IPS DF 4.7 (cell line): ENCODE data around the gene LRP5.
A peak's percentile ranks its signal among the peaks of the same experiment; 100 is the strongest.
"Not testable (repeated sequence)": the region's sequence is repeated elsewhere in the genome, so short reads cannot be mapped to it uniquely, and the experiment has no call there.

Experiments
- DNase-seq: peaks from one replicate; pipeline ENCODE4 v3.0.0-alpha.2; 2013; ENCODE audit warnings: low spot score; ENCODE audit errors: extremely low read depth

LRP5 gene

DNA sequence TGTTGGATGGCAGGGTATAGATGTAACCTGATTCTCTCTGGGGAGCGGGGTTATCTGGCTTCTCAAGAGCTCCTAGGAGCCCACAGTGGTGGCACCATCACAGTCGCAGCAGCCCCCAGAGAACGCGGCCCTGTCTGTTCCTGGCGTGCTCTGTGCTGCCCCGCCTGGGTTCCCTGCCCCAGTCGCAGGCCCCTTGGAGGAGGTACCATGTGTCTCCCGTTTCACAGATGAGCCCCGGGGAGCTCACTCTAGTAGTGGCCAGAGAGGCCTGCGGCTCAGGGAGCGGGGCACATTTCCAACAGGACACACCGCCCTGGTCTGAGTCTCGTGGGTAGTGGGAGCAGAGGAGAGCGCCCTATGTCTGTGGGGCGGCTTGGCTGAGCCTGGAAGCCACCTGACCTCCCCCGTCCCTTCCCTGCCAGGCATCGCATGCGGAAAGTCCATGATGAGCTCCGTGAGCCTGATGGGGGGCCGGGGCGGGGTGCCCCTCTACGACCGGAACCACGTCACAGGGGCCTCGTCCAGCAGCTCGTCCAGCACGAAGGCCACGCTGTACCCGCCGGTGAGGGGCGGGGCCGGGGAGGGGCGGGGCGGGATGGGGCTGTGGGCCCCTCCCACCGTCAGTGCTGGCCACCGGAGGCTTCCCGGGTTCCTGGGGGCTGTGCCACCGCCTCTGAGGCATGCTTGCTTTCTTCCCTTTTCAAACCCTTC is 127.1 kb downstream of the LRP5 start:
- DNase-seq = no peak

DNA sequence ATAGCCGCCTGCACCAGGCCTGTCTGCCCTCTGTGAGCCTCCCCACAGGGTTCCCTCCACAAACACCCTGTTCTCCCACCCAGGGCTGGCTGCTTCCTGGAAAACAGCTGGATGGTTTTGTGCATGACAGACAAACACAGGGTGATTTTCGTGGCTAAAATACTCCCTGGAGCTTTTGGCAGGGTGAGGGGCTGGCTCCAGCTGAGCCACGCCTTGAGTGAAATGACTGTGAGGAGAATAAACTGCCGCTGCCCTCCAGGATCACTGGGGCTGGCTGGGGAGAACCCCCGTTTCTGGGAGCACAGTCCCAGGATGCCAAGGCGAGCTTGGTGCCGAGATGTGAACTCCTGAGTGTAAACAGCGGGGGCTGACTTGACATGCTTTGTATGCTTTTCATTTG is 127.8 kb downstream of the LRP5 start:
- no peak for DNase-seq

DNA sequence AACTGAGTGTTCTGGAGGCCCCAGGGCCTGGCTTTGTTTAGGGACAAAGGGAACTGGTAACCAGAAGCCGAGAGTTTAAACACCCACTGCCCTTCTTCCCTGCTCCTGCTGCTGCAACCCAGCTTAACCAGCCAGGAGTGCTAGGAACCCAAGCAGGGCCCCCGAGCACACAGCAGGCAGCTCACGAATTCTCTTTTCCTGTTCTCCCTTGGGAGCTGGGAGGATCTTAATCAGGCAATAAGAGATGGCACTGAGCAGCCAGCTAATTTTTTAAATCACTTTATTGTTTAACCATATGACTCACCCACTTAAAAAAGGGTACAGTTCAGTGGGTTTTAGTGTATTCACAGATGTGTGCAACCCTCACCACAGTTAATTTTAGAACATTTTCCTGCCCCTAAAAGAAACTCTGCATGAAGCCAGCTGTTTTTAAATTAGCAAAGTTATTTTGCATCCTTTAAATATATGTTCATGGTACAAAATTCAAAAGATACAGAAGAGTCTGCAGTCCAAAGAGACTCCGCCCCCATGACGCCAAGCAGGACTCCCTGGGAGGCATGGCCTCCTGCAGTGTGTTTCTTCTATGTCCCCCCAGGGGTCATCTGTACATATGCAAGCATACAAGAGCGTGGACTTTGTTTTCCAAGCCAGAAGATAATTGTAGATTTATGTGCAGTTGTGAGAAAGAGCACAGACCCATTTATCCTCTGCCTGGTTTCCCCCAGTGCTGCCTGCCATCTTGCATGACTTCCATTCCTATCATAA is 129.3 kb downstream of the LRP5 start:
- DNase-seq = no peak

DNA sequence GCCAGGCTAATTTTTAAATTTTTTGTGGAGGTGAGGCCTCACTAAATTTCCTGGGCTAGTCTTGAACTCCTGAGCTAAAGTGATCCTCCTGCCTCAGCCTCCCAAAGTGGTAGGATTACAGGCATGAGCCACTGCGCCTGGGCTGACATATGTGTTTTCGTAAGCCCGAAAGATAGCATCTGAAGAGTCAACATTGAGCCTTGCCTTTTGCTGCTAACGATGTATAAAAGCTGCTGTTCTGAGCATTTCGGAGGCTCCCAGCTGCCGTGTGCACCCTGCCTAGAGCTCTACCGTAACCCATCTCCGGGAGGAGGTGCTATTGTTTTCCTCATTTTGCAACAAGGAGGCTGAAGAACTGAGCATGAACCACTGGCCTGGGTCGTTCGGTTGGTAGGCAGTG is 130.0 kb downstream of the LRP5 start:
- no peak for DNase-seq

DNA sequence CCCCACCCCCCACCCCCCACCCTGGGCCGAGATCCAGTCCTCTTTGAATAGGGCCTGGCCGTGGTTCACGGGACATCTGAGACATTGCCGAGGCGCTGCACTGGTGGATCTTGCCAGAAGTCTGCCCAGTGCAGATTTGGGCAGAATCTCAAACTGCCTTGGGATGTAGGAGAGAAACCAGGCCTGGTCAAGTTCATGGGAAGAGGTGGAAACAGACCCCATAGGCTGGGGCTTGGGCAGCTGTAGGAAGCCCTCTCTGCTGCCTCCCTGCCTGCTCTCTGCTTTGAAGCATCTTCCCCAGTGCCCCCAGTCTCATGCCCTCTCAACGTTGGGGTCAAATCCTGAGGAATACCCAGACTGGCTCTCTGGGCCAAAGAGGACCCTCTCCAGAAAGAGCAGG is 132.2 kb downstream of the LRP5 start:
- no peak for DNase-seq

DNA sequence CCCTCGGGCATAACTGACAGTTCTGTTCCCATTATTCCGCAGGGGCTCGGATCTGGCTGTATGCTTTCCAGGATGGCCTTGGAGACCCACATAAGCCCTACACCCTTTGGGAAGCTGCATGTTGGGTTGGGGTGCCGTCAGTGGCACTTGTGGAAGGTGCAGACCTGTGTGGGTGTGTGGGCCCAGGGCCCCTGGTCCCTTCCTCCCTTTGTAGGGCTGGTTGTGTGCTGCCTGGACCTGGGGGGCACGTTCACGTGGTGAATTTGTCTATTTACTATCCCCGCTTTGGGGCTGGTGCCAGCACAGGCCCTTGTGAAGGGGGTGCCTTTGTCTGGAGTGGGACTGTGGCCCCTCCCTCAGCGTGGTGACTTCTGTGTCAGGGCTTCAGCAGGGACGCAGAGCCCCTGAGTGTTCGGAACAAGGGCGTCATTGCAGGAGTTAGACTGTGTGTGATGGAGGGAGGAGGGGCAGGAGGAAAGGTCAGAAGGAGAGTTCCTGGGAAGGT is 133.2 kb downstream of the LRP5 start:
- no peak for DNase-seq

DNA sequence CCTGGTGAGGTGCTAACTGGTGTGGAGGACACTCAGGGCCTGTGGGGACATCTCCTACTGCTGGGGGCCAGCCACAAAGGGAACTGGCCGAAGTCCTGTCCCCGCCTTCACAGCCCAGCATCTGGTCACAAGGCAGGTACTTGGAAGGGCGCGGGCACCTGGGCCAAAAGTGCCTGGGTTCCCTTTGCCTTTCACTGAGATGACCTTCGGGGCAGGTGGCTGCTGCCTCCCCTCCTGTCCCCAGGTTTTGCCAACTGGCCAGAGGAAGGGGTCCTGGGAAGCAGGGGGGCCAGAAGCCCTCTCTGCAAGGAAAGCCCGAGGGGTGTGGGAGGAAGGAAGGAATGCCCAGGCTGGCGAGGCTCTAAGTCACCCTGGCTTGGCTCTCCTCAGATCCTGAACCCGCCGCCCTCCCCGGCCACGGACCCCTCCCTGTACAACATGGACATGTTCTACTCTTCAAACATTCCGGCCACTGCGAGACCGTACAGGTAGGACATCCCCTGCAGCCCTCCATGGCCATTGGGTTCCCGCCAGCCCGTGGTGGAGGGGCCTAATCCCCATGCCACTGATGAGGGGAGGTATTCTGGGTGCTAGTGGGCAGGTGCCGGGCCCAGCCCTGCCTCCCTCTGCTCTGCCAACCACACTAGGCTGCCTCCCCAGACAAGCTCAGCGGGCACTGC is 133.8 kb downstream of the LRP5 start:
- DNase-seq = no peak

DNA sequence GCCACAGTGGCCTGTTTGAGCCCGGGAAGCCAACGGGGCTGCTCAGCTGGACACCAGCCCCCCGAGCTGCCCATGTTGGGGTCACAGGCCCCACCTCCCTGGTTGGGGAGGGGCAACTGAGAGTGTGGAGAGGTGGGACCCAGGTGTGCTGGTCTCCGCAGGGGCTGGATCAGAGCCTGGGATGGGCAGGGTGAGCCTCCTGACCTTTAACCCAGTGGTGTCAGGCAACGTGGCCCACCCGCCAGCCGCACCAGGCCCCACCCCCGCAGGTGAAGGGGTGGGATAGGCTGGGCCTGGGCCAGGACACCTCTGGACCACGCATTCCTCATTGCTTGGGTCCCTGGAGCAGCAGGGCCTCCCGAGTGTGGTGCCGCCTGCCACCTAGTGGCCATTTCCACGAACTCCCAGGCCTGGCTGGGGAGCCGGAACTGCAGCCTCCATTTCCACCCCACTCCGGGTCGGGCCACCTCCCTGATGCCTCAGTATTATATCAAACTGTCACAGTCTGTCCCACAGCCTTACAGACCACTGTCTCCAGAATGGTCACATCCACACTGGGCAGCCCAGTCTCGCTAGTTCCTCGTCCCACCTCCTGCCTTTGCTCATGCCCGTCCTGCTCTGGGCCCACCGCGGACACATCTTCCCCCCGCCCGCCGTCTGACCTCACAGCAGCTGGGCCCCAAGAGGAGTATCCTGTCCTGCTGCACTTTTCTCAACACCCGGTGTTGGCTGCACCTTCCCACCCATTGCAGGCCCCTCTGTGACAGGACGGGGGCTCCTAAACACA is 134.8 kb downstream of the LRP5 start:
- peak; percentile 49 for DNase-seq

DNA sequence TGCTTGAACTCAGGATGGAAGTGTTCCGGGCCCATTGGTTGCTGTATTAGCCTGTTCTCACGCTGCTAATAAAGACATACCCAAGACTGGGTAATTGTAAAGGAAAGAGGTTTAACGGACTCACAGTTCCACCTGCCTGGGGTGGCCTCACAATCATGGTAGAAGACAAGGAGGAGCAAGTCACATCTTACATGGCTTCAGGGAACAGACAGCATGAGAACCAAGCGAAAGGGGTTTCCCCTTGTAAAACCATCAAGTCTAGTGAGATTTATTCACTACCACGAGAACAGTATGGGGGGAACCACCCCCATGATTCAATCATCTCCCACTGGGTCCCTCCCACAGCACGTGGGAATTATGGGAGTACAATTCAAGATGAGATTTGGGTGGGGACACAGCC is 135.5 kb downstream of the LRP5 start:
- DNase-seq = not testable (repeated sequence)

DNA sequence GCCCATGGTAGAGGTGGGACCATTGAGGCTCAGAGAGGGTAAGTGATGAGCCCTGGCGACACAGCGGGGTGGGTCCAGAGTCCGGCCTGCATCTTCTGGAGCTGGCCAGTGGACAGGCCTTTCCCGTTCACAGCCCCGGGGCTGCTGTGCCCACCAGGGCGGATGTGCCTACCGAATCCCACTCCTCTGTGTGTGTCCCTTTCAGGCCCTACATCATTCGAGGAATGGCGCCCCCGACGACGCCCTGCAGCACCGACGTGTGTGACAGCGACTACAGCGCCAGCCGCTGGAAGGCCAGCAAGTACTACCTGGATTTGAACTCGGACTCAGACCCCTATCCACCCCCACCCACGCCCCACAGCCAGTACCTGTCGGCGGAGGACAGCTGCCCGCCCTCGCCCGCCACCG is 136.2 kb downstream of the LRP5 start:
- no peak for DNase-seq

DNA sequence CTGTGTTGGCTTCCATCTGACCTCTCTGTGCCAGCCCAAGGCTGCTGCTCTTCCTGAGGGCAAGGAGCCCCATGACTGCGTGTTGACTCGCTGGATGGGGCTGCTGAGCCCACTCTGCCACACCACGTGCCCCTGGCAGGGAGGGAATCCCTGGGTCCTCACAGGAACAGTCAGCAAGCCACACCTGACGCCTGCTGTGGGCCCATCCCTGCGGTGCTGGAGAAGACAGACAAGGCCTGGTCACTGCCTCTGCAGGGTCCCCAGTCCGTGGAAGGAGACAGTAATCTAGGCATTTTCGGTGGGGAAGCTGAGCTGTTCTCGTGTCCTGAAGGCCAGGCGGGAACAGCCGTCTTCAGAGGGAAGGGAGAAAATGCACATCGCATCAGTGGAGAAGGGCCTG is 137.6 kb downstream of the LRP5 start:
- no peak for DNase-seq

DNA sequence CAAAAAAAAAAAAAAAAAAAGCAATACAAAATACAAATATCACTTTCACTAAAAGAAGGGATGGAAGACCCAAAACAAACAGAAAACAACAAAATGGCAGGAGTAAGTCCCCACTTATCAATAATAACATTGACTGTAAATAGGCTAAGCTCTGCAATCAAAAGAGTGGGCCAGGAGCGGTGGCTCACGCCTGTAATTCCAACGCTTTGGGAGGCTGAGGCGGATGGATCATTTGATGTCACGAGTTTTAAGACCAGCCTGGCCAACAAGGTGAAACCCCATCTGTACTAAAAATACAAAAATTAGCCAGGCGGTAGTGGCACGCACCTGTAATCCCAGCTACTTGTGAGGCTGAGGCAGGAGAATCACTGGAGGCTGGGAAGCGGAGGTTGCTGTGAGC is 138.3 kb downstream of the LRP5 start:
- DNase-seq = no peak

DNA sequence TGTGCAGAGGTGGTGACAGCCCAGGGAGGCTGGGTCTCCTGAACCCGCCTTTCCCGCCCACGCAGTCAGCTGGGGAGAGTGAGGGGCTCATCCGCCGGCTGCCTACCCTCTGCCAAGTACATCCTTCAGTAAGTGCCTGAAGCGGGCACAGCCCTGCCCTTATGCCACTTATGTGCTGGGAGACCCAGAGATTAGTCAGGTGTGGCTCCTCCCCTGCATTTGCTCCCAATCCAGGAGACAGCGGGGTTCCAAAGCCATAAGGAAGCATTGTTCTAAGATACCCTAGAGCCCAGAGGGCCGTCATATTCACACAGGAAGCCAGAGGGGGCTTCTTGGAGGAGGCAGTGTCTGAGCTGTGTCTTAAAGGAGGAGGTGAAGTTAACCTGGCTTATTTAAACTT is 142.4 kb downstream of the LRP5 start:
- DNase-seq = no peak

DNA sequence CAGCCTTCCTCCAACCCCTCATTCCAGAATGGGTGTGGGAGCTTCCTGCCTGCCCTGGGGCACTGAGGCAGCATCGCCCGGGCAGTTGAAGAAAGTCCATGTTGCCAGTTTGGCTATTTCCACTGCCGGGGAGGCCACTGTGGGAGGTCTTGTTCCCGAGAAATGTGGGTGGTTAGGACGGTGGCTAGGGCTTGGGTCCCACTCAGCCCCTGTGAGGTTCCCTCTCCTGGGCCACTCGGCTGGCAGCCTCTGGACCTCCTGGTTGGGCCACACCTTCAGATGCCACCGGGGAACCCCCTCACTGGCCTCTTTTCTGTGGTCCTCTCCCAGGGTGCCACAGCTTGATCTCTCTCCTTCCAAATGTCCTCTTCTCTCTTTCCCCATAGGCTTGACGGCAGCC is 143.1 kb downstream of the LRP5 start:
- no peak for DNase-seq

DNA sequence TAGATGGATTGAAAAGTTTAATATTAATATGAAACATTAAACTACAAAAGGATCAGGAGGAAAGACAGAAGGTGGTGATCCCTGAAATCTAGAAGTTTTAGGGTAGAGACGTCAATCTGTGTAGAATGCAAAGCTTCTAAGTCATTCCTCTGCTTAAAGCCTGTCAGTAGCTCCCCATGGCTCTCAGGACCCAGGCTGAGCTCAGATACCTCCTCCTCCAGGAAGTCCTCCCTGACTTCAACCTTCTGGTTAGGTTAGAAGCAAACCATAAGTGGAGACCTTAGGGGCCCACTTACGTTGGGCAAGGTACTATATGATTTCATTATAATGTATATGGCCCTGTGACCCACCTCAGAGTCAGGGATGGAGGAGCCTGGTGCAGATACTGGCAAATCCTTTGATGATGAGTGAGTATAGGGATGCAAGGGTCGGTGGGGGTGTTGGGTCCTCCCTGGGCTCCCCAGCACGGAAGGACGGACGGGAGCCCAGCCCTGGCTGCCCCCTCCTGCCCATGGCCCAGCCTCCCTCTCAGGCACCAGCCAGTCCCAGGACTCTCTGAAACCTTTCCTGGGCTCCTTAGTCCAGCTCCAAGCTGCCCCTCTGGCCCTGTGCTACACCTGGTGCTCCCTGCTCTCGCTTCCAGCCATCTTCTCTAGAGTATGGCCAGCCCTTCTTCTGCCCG is 145.0 kb downstream of the LRP5 start:
- no peak for DNase-seq

DNA sequence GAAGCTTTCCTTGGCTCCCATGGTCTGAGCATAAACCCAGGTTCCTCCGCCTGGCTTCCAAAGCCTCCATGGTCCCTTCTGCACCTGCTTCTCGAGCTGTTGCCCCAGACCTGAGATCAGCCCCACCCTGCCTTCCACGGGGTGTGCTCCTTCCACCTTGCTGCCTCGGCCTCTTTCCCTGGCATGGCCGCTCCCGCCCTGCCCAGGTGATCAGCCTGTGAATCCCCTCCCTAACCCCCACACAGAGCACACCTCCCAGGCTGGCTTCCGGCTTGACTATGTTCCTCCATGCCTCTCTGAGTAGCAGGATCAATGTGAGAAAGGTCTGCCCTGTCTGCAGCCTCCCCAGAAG is 145.5 kb downstream of the LRP5 start:
- DNase-seq = no peak

DNA sequence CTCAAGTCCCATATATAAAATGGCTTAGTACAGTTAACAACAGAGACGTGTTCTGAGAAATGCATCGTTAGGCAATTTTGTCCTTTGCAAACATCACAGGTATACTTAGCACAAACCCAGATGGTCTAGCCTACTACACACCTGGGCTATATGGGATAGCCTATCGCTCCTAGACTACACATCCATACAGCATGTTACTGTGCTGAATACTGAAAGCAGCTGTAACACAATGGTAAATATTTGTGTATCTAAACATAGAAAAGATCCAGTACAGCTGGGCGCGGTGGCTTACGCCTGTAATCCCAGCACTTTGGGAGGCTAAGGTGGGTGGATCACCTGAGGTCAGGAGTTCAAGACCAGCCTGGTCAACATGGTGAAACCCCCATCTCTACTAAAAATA is 145.9 kb downstream of the LRP5 start:
- not testable (repeated sequence) for DNase-seq

DNA sequence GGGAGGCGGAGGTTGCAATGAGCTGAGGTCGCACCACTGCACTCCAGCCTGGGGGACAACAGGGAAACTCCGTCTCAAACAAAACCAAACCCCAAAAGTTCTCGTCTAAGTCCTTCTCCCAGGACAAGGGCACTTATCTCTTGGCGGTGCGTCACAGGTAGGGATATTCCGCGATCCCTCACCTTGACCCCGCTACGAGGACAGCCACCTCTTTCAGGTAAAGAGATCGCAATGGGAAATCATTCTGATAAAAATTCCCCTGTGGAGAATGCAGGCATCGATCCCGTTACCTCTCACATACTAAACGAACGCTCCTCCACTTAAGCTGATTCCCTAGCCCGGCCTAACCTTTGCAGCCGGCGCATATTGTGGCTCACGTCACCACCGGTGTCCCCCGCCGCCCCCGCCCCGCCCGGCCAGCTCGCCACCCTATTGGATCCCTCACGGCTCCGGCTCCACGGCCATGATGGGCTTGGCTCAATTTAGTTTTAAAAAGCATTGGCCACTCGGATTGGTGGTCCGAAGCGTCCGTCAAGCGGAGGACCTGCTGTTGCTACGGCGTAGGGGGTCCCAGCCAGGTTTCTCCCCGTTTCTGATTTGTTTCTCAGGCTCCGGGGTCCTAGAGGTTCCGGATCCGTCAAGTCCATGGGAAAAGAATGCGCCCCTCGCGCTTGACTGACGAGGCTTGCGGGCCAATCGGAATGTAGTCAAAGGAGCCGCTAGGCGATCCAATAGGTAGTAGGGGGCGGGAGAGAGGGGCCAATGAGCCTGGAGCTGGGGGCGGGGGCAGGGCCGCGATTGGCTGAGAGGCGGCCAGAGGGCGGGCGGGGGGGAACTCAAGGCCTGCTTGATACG is 147.7 kb downstream of the LRP5 start:
- peak; percentile 92 for DNase-seq

DNA sequence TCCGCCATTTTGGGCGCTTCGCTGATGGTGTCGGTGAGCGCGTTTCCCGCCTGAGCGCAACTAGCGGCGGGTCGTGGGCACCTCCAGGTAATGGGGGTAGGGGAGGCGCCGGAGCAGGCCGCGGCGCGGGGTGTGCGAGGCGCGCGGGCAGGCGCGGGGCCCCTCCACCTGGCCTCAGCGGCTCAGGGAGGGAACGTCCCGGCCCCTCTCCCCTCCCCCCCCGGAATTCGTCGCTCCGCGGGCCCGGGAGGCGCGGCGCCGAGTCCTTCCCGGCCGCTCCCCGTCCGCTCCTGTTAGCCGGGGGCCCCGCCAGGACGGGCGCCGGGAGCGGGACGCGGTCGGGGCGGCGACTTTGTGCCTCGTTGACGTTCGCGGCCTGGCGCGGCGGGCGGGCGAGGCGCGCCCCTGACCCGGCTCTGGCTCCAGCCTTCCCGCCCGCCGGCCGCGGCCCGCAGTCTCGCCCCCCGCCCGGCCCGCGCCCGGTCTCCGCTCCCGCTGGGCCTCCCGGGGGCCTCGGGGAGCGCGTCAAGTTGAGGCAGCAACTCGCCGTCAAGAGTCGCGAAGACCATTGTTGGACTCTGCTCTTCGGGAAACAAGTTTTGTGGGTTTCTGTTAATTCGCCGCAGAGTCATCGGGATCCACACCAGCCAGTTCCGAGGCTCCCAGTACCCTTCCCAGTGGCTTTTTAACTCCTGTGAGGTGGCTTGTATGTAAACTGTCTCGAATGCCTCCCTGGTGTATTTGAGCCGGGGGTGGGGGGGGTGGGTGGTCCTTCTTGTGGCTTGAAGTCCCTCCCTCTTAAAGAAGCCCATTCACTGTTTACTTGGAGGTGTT is 148.6 kb downstream of the LRP5 start, which contains the start of gene PPP6R3:
Gene PPP6R3, plus strand, starts transcription at position 12 of the 834 bp plus-strand sequence. CDS start 76,913 bp downstream, outside the sequence.
- no peak for DNase-seq
